ENCODE results near the gene RHBDL1.

The RHBDL1 gene

GRCh38 chr16:651844-652243 lies 23.6 kb upstream of the RHBDL1 start:
- no peaks in the 10 kb centered on the region for H3K4me1 Mint-ChIP-seq
- no peaks in the 10 kb centered on the region for H3K9me3 Mint-ChIP-seq
- H3K36me3 Mint-ChIP-seq (ENCODE audit: low read depth) = no peaks in the 10 kb centered on the region
- H3K27me3 Mint-ChIP-seq (ENCODE audit: low read depth) = no peaks in the 10 kb centered on the region
- no peak overlapping the region for H3K27ac Mint-ChIP-seq
- TF ChIP-seq CTCF (IDR thresholded peaks at IDR 0.05; ENCODE audit: unreplicated experiment in 3 of 3) = no peak
- H3K4me3 Mint-ChIP-seq = peak overlapping the region; percentile 16 to 61 (median 20)

- H3K36me3 Mint-ChIP-seq (ENCODE audit: low read depth) = no peaks in the 10 kb centered on the region
- TF ChIP-seq CTCF (IDR thresholded peaks at IDR 0.05; ENCODE audit: unreplicated experiment in 3 of 3) = no peak
- no peaks in the 10 kb centered on the region for H3K27me3 Mint-ChIP-seq (ENCODE audit: low read depth)
- H3K4me3 Mint-ChIP-seq = peak overlapping the region; percentile 53 to 74 (median 64)
- H3K27ac Mint-ChIP-seq = no peak overlapping the region
- no peaks in the 10 kb centered on the region for H3K4me1 Mint-ChIP-seq
- no peaks in the 10 kb centered on the region for H3K9me3 Mint-ChIP-seq
Measured at GRCh38 chr16:652454-653305, 22.8 kb upstream of the RHBDL1 start.

GRCh38 chr16:654034-654433 lies 21.4 kb upstream of the RHBDL1 start:
- Mint-ChIP-seq H3K4me1 (no peaks in the 10 kb centered on the region), H3K9me3 (no peaks in the 10 kb centered on the region), H3K4me3 (peak overlapping the region in 2 of 3 experiments; percentile 37 to 48), H3K36me3 (ENCODE audit: low read depth) (no peaks in the 10 kb centered on the region), H3K27me3 (ENCODE audit: low read depth) (no peaks in the 10 kb centered on the region), H3K27ac (no peak overlapping the region)
- no peak for TF ChIP-seq CTCF (IDR thresholded peaks at IDR 0.05; ENCODE audit: unreplicated experiment in 3 of 3)

GRCh38 chr16:657487-657886 lies 18.0 kb upstream of the RHBDL1 start:
- no peaks in the 10 kb centered on the region for H3K27me3 Mint-ChIP-seq (ENCODE audit: low read depth)

GRCh38 chr16:658679-659571 lies 16.5 kb upstream of the RHBDL1 start:
- H3K27ac Mint-ChIP-seq = no peak overlapping the region
- H3K4me3 Mint-ChIP-seq = no peak overlapping the region
- no peaks in the 10 kb centered on the region for H3K9me3 Mint-ChIP-seq
- TF ChIP-seq CTCF (IDR thresholded peaks at IDR 0.05; ENCODE audit: unreplicated experiment in 3 of 3) = no peak
- no peaks in the 10 kb centered on the region for H3K27me3 Mint-ChIP-seq (ENCODE audit: low read depth)
- no peaks in the 10 kb centered on the region for H3K4me1 Mint-ChIP-seq
- no peaks in the 10 kb centered on the region for H3K36me3 Mint-ChIP-seq (ENCODE audit: low read depth)

More at GRCh38 chr16:657487-657886, 18.0 kb upstream of the RHBDL1 start:
- TF ChIP-seq CTCF (IDR thresholded peaks at IDR 0.05; ENCODE audit: unreplicated experiment in 3 of 3) = no peak
- H3K4me1 Mint-ChIP-seq = no peaks in the 10 kb centered on the region
- no peak overlapping the region for H3K4me3 Mint-ChIP-seq
- no peaks in the 10 kb centered on the region for H3K9me3 Mint-ChIP-seq
- H3K27ac Mint-ChIP-seq = no peak overlapping the region
- H3K36me3 Mint-ChIP-seq (ENCODE audit: low read depth) = no peaks in the 10 kb centered on the region

Data from nephron (organoid).